Spinal cord (tissue), 10 donors: Measurements from ENCODE around the gene PINLYP. TPM values are rescaled to one million over a fixed set of nuclear protein-coding genes. Genes with fewer than 3 reads are reported as not detected.

Experiments used
- DNase-seq, 6 donors: peaks; one replicate each; pipeline versions ENCODE4 v3.0.0 to v3.0.0-alpha.2; 2013 to 2015; ENCODE audit warnings: low spot score in 6 of 6, low read depth in 4 of 6
- H3K27ac ChIP-seq: one replicate; pipeline ENCODE4 v1.5.1; 2013; ENCODE audit warnings: low read depth, low read length, control low read depth
- H3K27me3 ChIP-seq: one replicate; pipeline ENCODE4 v1.6.1; 2013; ENCODE audit warnings: low read length; ENCODE audit not compliant: control insufficient read depth, insufficient read depth
- H3K36me3 ChIP-seq: one replicate; pipeline ENCODE4 v1.6.1; 2013; ENCODE audit warnings: low read length; ENCODE audit not compliant: control insufficient read depth, insufficient read depth
- H3K4me1 ChIP-seq: one replicate; pipeline ENCODE4 v1.6.1; 2013; ENCODE audit warnings: low read length; ENCODE audit not compliant: control insufficient read depth, insufficient read depth
- H3K4me3 ChIP-seq: one replicate; pipeline ENCODE4 v1.5.1; 2013; ENCODE audit warnings: low read depth, low read length, control low read depth
- H3K9me3 ChIP-seq: one replicate; pipeline ENCODE4 v1.6.1; 2013; ENCODE audit warnings: low read length; ENCODE audit not compliant: control insufficient read depth, insufficient read depth
- WGBS: methylation state at CpG from one replicate; pipeline ENCODE4 v1.1.5; 2013; ENCODE audit warnings: missing lambda C conversion rate; ENCODE audit not compliant: insufficient coverage; 5-methylcytosine and 5-hydroxymethylcytosine counted together
- polyA plus RNA-seq, 2 donors: library from polyadenylated mRNA; unstranded; fragments of 120-200 nt; gene quantifications; one replicate each; pipeline ENCODE4 v1.2.1, GENCODE V29; 2013; ENCODE audit not compliant: insufficient read length in 2 of 2
- total RNA-seq, 2 donors: library from RNA; depleted of rRNA in 1 of 2; stranded (reverse); fragments of 120-200 nt in 1 of 2; fragments of >200 nt in 1 of 2; gene quantifications; one replicate each; pipeline versions ENCODE4 v1.2.3 to v1.2.4, GENCODE V29; 2013 to 2014
- donor health status: healthy.

PINLYP gene
- total and polyA plus RNA-seq, 4 donors: 3.4 to 21.6 (median 13.3) TPM

DNA sequence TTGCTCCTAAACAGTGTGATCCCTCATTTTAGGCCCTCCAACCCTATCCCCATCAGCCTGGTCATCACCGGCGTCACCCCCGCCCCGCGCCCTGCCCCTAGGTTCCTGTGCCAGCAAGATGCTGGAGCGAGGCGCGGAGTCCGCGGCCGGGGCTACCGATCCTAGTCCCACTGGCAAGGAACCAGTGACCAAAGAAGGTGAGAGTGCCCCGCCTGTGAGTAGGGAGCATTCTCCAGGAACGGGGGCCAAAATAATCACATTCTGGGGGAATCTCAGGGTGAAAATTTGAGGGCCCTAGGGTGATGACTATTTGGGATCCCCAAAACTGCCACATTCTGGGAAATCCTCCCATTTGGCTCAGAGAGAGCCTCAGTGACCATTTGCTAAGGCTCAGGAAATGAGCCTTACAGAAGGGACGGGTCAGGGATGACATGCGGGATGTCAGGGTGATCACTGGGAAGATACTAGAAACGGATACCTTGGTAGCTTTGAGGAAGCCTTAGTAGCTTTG, 41.2 kb upstream of the PINLYP start:
- Histone ChIP-seq H3K4me3 (peak overlapping the region; percentile 78), H3K27me3 (no peaks in the 10 kb centered on the region), H3K36me3 (peaks cover 25% of the 10 kb centered on the region), H3K9me3 (peaks cover 2% of the 10 kb centered on the region), H3K4me1 (peaks cover 36% of the 10 kb centered on the region), H3K27ac (peak overlapping the region; percentile 94)
- WGBS: 9% methylated on average over 17 of the region's 17 CpGs
- no peak for DNase-seq

DNA sequence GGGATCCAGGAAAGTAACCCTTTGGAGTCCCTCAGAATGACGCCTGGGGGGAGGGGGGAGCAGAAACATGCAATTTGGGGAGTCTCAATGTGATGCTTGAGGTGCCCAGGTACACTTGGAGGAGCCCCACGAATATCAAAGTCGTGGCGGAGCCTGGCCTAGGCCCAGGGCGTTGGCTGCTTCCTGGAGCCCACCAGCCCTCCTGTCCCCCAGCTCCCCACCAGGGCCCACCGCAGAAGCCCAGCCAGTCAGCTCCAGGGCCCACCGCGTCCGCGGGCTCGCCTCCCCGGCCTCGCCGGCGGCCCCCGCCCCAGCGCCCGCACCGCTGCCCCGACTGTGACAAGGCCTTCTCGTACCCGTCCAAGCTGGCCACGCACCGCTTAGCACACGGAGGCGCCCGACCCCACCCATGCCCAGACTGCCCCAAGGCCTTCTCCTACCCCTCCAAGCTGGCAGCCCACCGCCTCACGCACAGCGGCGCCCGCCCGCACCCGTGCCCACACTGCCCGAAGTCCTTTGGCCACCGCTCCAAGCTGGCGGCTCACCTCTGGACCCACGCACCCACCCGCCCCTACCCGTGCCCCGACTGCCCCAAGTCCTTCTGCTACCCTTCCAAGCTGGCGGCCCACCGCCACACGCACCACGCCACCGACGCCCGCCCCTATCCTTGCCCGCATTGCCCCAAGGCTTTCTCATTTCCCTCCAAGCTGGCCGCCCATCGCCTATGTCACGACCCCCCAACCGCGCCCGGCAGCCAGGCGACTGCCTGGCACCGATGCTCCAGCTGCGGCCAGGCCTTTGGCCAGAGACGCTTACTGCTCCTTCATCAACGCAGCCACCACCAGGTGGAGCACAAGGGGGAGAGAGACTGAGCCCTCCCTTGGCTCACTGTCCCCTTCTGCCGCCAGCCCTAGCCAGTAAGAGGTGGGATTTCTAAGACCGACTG, 40.5 kb upstream of the PINLYP start:
- peaks cover 2% of the 10 kb centered on the region for H3K9me3 ChIP-seq
- peaks cover 32% of the 10 kb centered on the region for H3K36me3 ChIP-seq
- no peak overlapping the region for H3K4me3 ChIP-seq
- no peaks in the 10 kb centered on the region for H3K27me3 ChIP-seq
- peak overlapping the region; percentile 94 for H3K27ac ChIP-seq
- peak in 4 of 6 donors; percentile 64 to 88 (median 76) for DNase-seq
- peaks cover 36% of the 10 kb centered on the region for H3K4me1 ChIP-seq
- 44% methylated on average over 60 of the region's 62 CpGs for WGBS

DNA sequence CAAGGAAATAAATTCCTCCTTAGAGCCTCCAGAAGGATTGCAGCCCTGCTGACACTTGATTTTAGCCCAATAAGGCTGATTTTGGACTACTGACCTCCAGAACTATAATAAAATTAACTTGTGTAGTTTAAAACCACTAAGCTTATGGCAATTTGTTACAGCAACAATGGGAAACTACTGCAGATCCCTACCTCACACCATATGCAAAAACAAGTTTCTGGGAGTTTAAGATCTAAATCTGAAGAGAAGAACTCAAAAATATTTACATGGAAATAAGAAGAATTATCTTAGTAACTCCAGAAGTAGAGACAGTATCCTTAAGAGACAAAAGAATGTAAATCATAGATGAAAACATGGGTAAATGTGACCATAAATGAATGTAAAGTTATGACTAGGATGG, 36.7 kb upstream of the PINLYP start:
- Histone ChIP-seq H3K9me3 (peaks cover 2% of the 10 kb centered on the region), H3K27ac (no peak overlapping the region), H3K36me3 (peaks cover 67% of the 10 kb centered on the region), H3K4me3 (no peak overlapping the region), H3K27me3 (no peaks in the 10 kb centered on the region), H3K4me1 (peaks cover 18% of the 10 kb centered on the region)
- DNase-seq: no peak

DNA sequence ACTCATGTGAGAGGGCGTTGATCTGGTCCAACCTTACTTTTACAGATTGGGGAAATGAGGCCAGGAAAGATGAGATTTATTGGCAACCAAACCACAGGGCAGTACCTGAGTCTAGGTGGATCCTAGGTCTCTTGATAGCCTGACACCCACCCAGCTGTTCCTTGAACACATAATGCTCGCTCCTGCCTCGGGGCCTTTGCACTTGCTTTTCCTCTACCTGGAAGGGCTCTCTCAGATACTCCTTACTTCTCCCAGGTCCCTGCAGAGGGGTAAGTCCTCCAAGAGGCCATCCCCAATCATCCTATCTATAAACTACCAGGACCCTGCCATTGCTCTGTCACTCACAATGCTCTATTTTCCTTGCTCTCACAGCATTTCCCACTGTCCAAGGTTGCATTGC, 35.2 kb upstream of the PINLYP start:
- Histone ChIP-seq H3K27me3 (no peaks in the 10 kb centered on the region), H3K9me3 (peaks cover 2% of the 10 kb centered on the region), H3K4me3 (no peak overlapping the region), H3K36me3 (peaks cover 82% of the 10 kb centered on the region), H3K27ac (no peak overlapping the region), H3K4me1 (peaks cover 7% of the 10 kb centered on the region)
- no peak for DNase-seq
- 94% methylated on average over 3 of the region's 3 CpGs for WGBS

DNA sequence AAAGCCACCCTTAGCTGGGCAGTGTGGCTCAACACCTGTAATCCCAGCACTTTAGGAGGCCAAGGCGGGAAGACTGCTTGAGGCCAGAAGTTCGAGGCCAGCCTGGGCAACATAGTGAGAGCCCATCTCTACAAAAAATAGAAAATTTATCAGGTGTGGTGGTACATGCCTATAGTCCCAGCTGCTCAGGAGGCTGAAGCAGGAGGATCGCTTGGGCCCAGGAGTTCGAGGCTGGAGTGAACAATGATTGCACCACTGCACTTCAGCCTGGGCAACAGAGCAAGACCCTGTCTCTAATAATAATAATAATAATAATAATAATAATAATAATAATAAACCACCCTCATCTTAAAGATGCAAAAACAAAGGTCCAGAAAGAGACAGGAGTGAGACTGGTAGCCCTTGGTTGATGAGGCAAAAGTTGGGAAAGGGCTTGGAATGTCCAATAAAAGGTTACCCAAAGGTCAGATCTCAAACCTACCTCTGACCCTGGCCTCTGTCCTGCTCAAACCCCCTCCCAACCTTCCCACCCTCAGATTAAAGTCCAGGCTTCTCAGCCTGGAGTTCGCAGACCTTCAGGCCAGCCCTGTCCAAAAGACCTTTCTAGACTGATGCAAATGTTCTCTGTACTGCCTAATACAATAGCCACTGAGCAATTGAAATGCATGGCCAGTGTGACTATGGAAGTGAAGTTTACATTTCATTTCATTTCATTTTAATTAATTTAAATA, 33.5 kb upstream of the PINLYP start:
- 100% methylated on average over 2 of the region's 5 CpGs for WGBS
- H3K4me3 ChIP-seq: no peak overlapping the region
- DNase-seq: no peak
- no peaks in the 10 kb centered on the region for H3K27me3 ChIP-seq
- peaks cover 2% of the 10 kb centered on the region for H3K9me3 ChIP-seq
- H3K36me3 ChIP-seq: peaks cover 95% of the 10 kb centered on the region
- peaks cover 15% of the 10 kb centered on the region for H3K4me1 ChIP-seq
- no peak overlapping the region for H3K27ac ChIP-seq

DNA sequence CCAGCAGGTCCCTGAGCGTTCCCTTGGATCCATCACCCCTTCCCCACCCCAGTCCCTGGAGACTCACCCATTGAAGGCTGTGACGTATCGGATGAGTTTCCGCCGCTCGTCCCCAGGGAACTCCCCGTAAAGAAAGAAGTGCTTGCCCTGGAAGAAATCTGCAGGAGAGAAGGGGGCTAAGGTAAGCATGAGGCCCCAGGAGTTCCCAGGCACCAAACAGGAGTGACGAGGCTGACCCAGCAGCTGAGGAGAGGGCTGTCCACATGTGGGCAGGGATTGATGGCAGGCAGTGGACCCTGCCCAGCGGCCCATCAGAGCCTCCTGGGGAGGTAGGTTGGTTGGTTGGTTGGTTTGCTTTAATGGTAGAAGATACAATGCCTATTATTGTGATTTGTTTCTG, 31.5 kb upstream of the PINLYP start:
- no peak for DNase-seq
- H3K27ac ChIP-seq: no peak overlapping the region
- H3K4me3 ChIP-seq: no peak overlapping the region
- H3K4me1 ChIP-seq: peaks cover 15% of the 10 kb centered on the region
- no peaks in the 10 kb centered on the region for H3K9me3 ChIP-seq
- 89% methylated on average over 8 of the region's 9 CpGs for WGBS
- no peaks in the 10 kb centered on the region for H3K27me3 ChIP-seq
- H3K36me3 ChIP-seq: peaks cover 83% of the 10 kb centered on the region

DNA sequence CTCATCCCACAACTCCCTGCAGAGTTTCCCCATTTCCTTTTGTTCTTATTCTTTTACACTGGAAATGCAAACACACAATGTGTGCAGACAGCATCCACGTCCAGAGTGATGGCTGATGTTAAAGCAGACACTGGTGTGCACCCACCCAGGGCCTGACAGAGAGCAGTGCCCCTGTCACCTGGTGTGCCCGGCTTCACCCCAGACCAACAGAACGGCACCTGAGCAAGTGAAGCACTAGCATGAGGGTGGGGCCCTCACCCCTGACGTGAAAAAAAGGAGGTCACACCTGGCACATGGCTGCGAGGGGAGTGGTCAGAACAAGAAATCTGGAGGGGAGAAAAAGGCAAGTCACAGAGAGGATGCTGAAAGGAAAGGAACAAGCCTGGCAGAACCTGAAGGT, 30.3 kb upstream of the PINLYP start:
- H3K36me3 ChIP-seq: peaks cover 77% of the 10 kb centered on the region
- no peaks in the 10 kb centered on the region for H3K27me3 ChIP-seq
- H3K4me1 ChIP-seq: peaks cover 15% of the 10 kb centered on the region
- H3K27ac ChIP-seq: no peak overlapping the region
- no peak overlapping the region for H3K4me3 ChIP-seq
- no peak for DNase-seq
- H3K9me3 ChIP-seq: no peaks in the 10 kb centered on the region
- WGBS: 88% methylated on average over 5 of the region's 5 CpGs

DNA sequence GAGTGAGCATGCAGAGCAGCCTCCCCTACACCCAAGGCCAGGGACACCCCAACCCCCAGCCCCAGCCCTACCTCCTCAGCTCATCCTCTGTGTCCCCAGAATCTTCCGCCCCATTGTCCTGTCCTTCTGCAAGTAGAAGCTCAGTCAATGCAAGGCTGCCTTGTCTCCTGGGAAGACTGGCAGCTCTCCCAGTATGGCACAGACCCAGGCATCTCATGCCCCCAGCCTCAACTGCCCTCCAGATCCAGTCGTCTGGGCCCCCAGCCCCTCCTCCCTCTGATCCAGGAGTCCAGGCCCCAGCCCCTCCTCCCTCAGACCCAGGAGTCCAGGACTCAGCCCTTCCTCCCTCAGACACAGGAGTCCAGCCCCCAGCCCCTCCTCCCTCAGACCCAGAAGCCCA, 29.6 kb upstream of the PINLYP start:
- peaks cover 78% of the 10 kb centered on the region for H3K36me3 ChIP-seq
- peaks cover 15% of the 10 kb centered on the region for H3K4me1 ChIP-seq
- H3K27ac ChIP-seq: no peak overlapping the region
- H3K4me3 ChIP-seq: no peak overlapping the region
- peak in 2 of 6 donors; percentile 63 to 77 for DNase-seq
- WGBS: 22% methylated on average over 2 of the region's 2 CpGs
- H3K27me3 ChIP-seq: no peaks in the 10 kb centered on the region
- H3K9me3 ChIP-seq: no peaks in the 10 kb centered on the region

DNA sequence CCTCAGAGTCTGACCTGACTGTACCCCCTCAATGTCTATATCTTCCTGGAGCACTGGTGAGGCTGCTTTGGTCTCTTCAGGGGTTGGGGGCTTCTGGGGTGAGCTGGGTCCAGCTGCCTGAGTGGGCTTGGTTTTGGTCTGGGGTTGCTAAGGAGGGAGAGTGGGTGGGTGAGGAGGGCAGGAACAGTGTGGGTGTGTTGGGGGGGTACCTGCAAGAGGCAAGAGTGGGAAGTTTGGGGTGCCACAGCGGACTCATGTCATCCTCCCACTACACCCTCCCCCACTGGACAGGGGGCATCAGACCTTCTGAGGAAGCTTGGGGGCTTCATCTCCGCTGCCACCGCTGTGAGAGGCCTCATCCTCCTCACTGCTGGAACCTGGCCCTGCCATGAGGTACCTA, 29.0 kb upstream of the PINLYP start:
- no CpG with 5 or more reads among the region's 3 CpGs for WGBS
- H3K27ac ChIP-seq: no peak overlapping the region

More for the DNA sequence above, 29.0 kb upstream of the PINLYP start:
- Histone ChIP-seq H3K9me3 (no peaks in the 10 kb centered on the region), H3K4me3 (no peak overlapping the region), H3K36me3 (peaks cover 79% of the 10 kb centered on the region), H3K27me3 (no peaks in the 10 kb centered on the region), H3K4me1 (peaks cover 15% of the 10 kb centered on the region)
- no peak for DNase-seq
